ENCODE results near the gene TCAF2. TPM values are rescaled to one million over a fixed set of nuclear protein-coding genes. Genes with fewer than 3 reads are reported as not detected.
"Not testable (repeated sequence)": the region's sequence is repeated elsewhere in the genome, so short reads cannot be mapped to it uniquely, and the experiment has no call there.

The TCAF2 gene
- 0.38 TPM for total RNA-seq
- long read RNA-seq = 0 reads

- ATAC-seq = peak; percentile 100
- intact Hi-C loops (cut with DNase I); DNase-seq (ENCODE audit: missing footprints): not testable (repeated sequence)
Observed at GRCh38 chr7:143620646-143621045, at the start of gene TCAF2. Gene TCAF2 (plus strand): TSS chr7:143620974.

GRCh38 chr7:143571501-143571900 lies 49.3 kb upstream of the TCAF2 start, which contains the start of gene CTAGE15:
Gene CTAGE15 (plus strand): TSS chr7:143571801. CDS start chr7:143571818, 17 bp downstream.
- DNase-seq (ENCODE audit: missing footprints); ATAC-seq; intact Hi-C loops (cut with DNase I): not testable (repeated sequence)

- ATAC-seq; DNase-seq (ENCODE audit: missing footprints); intact Hi-C loops (cut with DNase I): not testable (repeated sequence)
Observed at GRCh38 chr7:143588183-143588582, 32.6 kb upstream of the TCAF2 start.

- ATAC-seq; intact Hi-C loops (cut with DNase I); DNase-seq (ENCODE audit: missing footprints): not testable (repeated sequence)
Observed at GRCh38 chr7:143589897-143590296, 30.9 kb upstream of the TCAF2 start.

- DNase-seq (ENCODE audit: missing footprints); ATAC-seq; intact Hi-C loops (cut with DNase I): not testable (repeated sequence)
Observed at GRCh38 chr7:143598086-143598485, 22.7 kb upstream of the TCAF2 start.

GRCh38 chr7:143603549-143603948 lies 17.2 kb upstream of the TCAF2 start:
- ATAC-seq; DNase-seq (ENCODE audit: missing footprints); intact Hi-C loops (cut with DNase I): not testable (repeated sequence)

GRCh38 chr7:143606088-143606487 lies 14.7 kb upstream of the TCAF2 start:
- intact Hi-C loops (cut with DNase I); DNase-seq (ENCODE audit: missing footprints); ATAC-seq: not testable (repeated sequence)

GRCh38 chr7:143615545-143615944 lies 5.2 kb upstream of the TCAF2 start:
- DNase-seq (ENCODE audit: missing footprints); intact Hi-C loops (cut with DNase I): not testable (repeated sequence)

GRCh38 chr7:143617204-143617603 lies 3.6 kb upstream of the TCAF2 start:
- DNase-seq (ENCODE audit: missing footprints); intact Hi-C loops (cut with DNase I); ATAC-seq: not testable (repeated sequence)

More at GRCh38 chr7:143615545-143615944, 5.2 kb upstream of the TCAF2 start:
- ATAC-seq = not testable (repeated sequence)

- intact Hi-C loops (cut with DNase I); DNase-seq (ENCODE audit: missing footprints): not testable (repeated sequence)
- peak; percentile 70 for ATAC-seq
Observed at GRCh38 chr7:143620058-143620457, 716 bp upstream of the TCAF2 start.

GRCh38 chr7:143621175-143621574 lies 401 bp downstream of the TCAF2 start:
- intact Hi-C loops (cut with DNase I); ATAC-seq; DNase-seq (ENCODE audit: missing footprints): not testable (repeated sequence)

- intact Hi-C loops (cut with DNase I); DNase-seq (ENCODE audit: missing footprints); ATAC-seq: not testable (repeated sequence)
Observed at GRCh38 chr7:143622130-143622529, 1.4 kb downstream of the TCAF2 start.

GRCh38 chr7:143630653-143631052 lies 9.9 kb downstream of the TCAF2 start:
- intact Hi-C loops (cut with DNase I); DNase-seq (ENCODE audit: missing footprints); ATAC-seq: not testable (repeated sequence)

- not testable (repeated sequence) for ATAC-seq
Observed at GRCh38 chr7:143632506-143632905, 11.7 kb downstream of the TCAF2 start.

GRCh38 chr7:143633013-143633618 lies 12.3 kb downstream of the TCAF2 start:
- intact Hi-C loops (cut with DNase I); DNase-seq (ENCODE audit: missing footprints); ATAC-seq: not testable (repeated sequence)

More at GRCh38 chr7:143632506-143632905, 11.7 kb downstream of the TCAF2 start:
- intact Hi-C loops (cut with DNase I); DNase-seq (ENCODE audit: missing footprints): not testable (repeated sequence)

- ATAC-seq; intact Hi-C loops (cut with DNase I); DNase-seq (ENCODE audit: missing footprints): not testable (repeated sequence)
Observed at GRCh38 chr7:143635364-143636240, 14.8 kb downstream of the TCAF2 start.

- DNase-seq (ENCODE audit: missing footprints); ATAC-seq; intact Hi-C loops (cut with DNase I): not testable (repeated sequence)
Observed at GRCh38 chr7:143639372-143639771, 18.6 kb downstream of the TCAF2 start.

GRCh38 chr7:143640528-143641189 lies 19.9 kb downstream of the TCAF2 start:
- DNase-seq (ENCODE audit: missing footprints); ATAC-seq; intact Hi-C loops (cut with DNase I): not testable (repeated sequence)

Data from Right ventricle myocardium inferior (tissue), 1 donor.